C4-2B (cell line): Measurements from ENCODE around the gene ARID4B.

Experiments
- CTCF ChIP-seq: fragments of 450-650 bp; conservative IDR thresholded peaks from 2 replicates; pipeline ENCODE4 v1.5.1; 2017; ENCODE audit warnings: mild to moderate bottlenecking
- ZFX ChIP-seq: fragments of 450-650 bp; IDR thresholded peaks from 2 replicates; pipeline ENCODE4 v1.6.1; 2017

GRCh38 chr1:235290740-235291502 lies 37.1 kb downstream of the ARID4B start:
- TF ChIP-seq ZFX (no peak), CTCF (no peak)
